ENCODE data around the gene KIF21A. TPM values are rescaled to one million over a fixed set of nuclear protein-coding genes. Genes with fewer than 3 reads are reported as not detected.

KIF21A gene
- total RNA-seq, 2 experiments from 2014 or later: 28.5 to 30.5 TPM

DNA sequence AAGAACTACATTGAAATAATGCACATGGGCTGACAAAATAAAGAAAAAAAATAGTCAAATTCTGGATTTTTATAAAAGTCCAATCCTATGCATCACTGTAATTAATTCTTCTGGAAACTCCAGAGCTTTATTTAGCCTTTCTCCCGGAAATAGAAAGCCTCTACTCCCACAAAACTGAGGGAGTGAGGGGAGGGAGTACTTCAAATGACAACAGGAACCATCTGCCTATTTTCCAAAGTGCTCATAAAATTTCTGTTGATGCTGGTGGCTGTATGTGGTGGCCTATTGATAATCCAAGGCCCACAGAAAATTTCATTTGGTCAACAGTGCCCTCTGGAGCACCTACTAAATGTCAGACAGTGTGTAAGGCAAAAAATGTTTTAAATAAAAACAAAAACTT is 64.6 kb downstream of the KIF21A start:
- intact Hi-C loops (cut with micrococcal nuclease): no loop called here
- no peaks in the 10 kb centered on the region for H3K4me1 Mint-ChIP-seq (ENCODE audit: low read depth)
- ChIA-PET CTCF (no interaction called here), POLR2A (no interaction called here)
- DNase-seq: no peak
- no peak overlapping the region for H3K4me3 Mint-ChIP-seq
- no peaks in the 10 kb centered on the region for H3K9me3 Mint-ChIP-seq
- H3K27me3 Mint-ChIP-seq: no peaks in the 10 kb centered on the region
- no peaks in the 10 kb centered on the region for H3K36me3 Mint-ChIP-seq
- H3K27ac Mint-ChIP-seq: no peak overlapping the region

DNA sequence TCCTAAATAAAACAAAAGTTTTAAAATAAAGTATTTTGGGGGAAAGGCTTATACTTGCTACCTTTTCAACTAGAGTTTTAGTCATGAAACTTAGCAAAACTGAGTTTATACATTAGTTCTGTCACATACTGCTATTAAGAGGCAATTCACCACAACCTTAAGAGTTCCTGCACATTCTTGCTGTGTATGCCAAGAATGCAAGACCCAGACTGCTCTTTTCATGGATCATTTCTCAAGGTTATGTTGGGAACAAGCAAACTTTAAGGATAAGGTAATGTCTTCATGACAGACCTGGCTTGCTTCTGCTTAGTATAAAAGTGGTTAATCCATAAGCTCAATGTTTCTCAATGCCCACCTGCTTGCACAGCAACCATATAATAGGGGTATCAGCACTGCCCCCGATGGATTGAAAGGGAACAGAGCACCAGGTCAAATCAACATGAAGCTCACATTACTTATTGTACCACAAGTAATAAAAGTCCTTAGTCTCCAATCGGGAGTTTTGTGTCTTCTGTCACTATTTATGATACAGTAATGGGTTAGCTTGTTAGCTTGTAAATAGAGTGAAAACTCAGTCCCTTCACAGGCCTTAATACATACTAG is 67.6 kb downstream of the KIF21A start:
- H3K27ac Mint-ChIP-seq: no peak overlapping the region
- intact Hi-C loops (cut with micrococcal nuclease): no loop called here
- CTCF ChIA-PET: interaction anchor here (0.7 to 0.9 kb wide), 2 partner anchors 15 to 91 kb away, joined by 3 to 4 read pairs; no protein-coding TSS in a partner anchor
- no peak for DNase-seq
- H3K4me3 Mint-ChIP-seq: no peak overlapping the region
- H3K27me3 Mint-ChIP-seq: no peaks in the 10 kb centered on the region
- H3K36me3 Mint-ChIP-seq: no peaks in the 10 kb centered on the region
- H3K4me1 Mint-ChIP-seq (ENCODE audit: low read depth): peaks cover 11% of the 10 kb centered on the region
- POLR2A ChIA-PET: no interaction called here
- no peaks in the 10 kb centered on the region for H3K9me3 Mint-ChIP-seq

DNA sequence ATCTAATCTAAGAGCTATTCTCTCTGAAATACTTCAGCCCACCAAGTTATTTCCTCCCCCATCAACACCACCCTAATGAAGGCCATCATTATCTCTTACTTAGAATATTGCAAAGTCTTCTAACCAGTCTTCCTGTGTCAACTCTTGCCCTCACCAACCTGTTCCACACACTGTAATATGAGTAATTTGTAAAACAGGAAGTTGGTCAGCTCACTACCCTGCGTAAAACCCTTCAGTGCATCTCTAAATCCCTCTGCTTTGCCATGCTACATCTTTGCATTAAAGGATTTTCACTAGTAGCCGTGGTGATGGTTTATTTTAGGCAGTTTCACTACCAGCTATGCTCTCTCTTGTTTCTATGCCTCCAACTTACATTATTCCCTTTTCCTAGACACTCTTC is 70.0 kb downstream of the KIF21A start:
- H3K27me3 Mint-ChIP-seq: no peaks in the 10 kb centered on the region
- POLR2A ChIA-PET: interaction anchor here (0.5 to 1.5 kb wide), 3 partner anchors 14 to 1040 kb away, joined by 3 read pairs; no protein-coding TSS in a partner anchor
- peaks cover 2% of the 10 kb centered on the region for H3K36me3 Mint-ChIP-seq
- intact Hi-C loops (cut with micrococcal nuclease): loop anchor here (1.0 to 5.0 kb wide), 6 partner anchors 32 to 734 kb away; partner anchors contain the start of genes ABCD2, KIF21A and SLC2A13
- CTCF ChIA-PET: interaction anchor here (0.8 kb wide), 1 partner anchor 100 kb away, joined by 3 read pairs; no protein-coding TSS in a partner anchor
- DNase-seq: peak; percentile 16
- H3K4me1 Mint-ChIP-seq (ENCODE audit: low read depth): peaks cover 16% of the 10 kb centered on the region
- H3K9me3 Mint-ChIP-seq: no peaks in the 10 kb centered on the region
- no peak overlapping the region for H3K4me3 Mint-ChIP-seq
- peak overlapping the region; percentile 52 for H3K27ac Mint-ChIP-seq

DNA sequence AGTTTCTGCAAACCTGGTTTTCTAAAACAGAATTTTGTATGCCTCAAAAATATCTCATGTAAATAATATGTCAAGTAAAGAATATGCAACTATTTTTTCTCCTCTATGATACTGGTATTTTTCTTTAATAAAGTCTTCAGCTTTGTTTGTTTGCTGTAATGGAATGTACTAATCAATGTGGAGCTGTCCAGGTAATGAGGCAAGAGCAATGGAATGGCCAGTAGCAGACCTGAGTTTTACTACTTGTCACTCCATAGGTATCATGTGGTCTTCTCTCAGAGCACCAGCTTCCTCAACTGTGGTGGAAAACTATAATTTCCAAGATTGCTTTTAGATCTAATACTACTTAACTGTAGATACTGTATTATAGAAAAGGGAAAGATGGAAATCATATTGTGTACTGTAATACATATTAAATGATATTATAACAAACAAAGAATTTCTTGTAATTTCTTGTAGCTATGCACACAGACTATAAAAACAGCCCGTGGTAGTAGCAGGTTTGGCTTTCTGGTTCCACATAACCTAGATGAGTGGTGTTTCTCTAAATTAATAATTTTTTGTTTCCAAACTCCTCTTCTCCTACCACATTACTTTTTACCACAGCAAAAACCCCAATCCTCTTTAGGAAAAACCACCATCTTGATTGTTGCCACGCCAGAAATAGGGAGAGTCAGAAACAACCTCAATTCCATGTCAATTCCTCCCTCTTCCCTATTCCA is 70.6 kb downstream of the KIF21A start:
- Mint-ChIP-seq H3K4me1 (ENCODE audit: low read depth) (peaks cover 16% of the 10 kb centered on the region), H3K36me3 (peaks cover 2% of the 10 kb centered on the region), H3K27me3 (no peaks in the 10 kb centered on the region), H3K9me3 (no peaks in the 10 kb centered on the region), H3K27ac (peak overlapping the region; percentile 52), H3K4me3 (no peak overlapping the region)
- ChIA-PET POLR2A (interaction anchor here (1.5 kb wide), 1 partner anchor 19 kb away, joined by 3 read pairs; no protein-coding TSS in a partner anchor), CTCF (interaction anchor here (0.7 to 0.8 kb wide), 2 partner anchors 29 to 100 kb away, joined by 3 read pairs; no protein-coding TSS in a partner anchor)
- intact Hi-C loops (cut with micrococcal nuclease): loop anchor here (2.0 to 5.0 kb wide), 5 partner anchors 32 to 735 kb away; partner anchors contain the start of genes ABCD2, KIF21A and SLC2A13
- no peak for DNase-seq

DNA sequence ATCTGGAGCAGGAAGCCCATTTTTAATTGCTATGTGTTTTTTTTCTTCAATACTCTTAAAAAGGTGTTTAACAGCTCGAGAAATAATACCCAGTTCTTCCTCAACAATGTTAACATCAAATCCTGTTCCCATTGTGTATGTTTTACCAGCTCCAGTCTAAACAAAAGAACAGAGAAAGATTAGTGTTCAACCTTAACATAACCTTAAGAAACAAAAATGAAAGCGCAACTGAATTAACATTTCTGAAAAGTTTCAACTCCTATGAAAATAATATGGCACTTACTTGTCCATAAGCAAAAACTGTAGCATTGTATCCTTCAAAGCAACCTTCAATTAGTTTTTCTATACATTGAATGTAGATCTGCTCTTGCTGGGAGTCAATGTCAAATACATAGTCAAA is 73.2 kb downstream of the KIF21A start:
- POLR2A ChIA-PET: no interaction called here

DNA sequence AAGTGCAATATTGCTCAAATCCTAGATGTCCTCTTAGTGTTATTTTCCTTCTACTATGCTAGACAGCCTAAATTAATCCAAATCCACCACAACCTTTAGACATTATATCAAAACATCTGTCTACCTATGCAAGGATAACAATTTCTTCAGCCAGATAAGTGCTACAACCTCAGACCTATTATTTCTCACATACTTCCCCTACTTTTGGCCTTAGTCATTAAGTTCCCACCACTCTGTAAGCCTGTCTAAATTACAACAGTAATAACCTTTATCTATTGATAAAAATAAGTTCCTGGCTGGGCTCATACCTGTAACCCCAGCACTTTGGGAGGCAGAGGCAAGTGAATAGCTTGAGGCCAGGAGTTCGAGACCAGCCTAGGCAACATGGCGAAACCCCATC is 74.0 kb downstream of the KIF21A start:
- Mint-ChIP-seq H3K9me3 (no peaks in the 10 kb centered on the region), H3K4me1 (ENCODE audit: low read depth) (peaks cover 16% of the 10 kb centered on the region), H3K27me3 (no peaks in the 10 kb centered on the region), H3K36me3 (peaks cover 24% of the 10 kb centered on the region), H3K27ac (no peak overlapping the region), H3K4me3 (no peak overlapping the region)
- POLR2A ChIA-PET: no interaction called here
- CTCF ChIA-PET: no interaction called here
- intact Hi-C loops (cut with micrococcal nuclease): no loop called here
- DNase-seq: no peak

More for the DNA sequence above, 73.2 kb downstream of the KIF21A start:
- Mint-ChIP-seq H3K27me3 (no peaks in the 10 kb centered on the region), H3K27ac (no peak overlapping the region), H3K4me1 (ENCODE audit: low read depth) (peaks cover 16% of the 10 kb centered on the region), H3K36me3 (peaks cover 17% of the 10 kb centered on the region), H3K9me3 (no peaks in the 10 kb centered on the region), H3K4me3 (no peak overlapping the region)
- intact Hi-C loops (cut with micrococcal nuclease): loop anchor here (5.0 kb wide), 1 partner anchor 738 kb away; the partner anchor contains the start of gene SLC2A13
- CTCF ChIA-PET: no interaction called here
- no peak for DNase-seq

DNA sequence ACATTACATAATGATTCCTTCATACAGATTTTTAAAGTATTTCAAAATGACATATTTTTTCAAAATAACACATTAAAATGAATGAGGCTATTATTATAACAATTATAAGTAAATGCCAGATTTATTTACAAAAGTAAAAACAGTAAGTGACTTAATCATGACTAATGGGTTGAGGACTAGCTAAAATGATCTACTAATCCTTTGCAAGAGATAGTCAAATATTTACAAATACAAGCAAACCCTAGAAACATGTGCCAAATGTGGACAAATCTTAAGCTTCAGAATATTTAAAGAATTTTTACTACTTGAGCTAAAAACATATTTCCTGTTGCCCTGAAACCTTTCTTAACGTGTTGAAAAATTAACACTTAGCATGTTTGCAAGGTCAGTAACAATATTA is 74.8 kb downstream of the KIF21A start:
- H3K4me1 Mint-ChIP-seq (ENCODE audit: low read depth): peaks cover 13% of the 10 kb centered on the region
- no peaks in the 10 kb centered on the region for H3K27me3 Mint-ChIP-seq
- peaks cover 27% of the 10 kb centered on the region for H3K36me3 Mint-ChIP-seq
- H3K9me3 Mint-ChIP-seq: no peaks in the 10 kb centered on the region
- CTCF ChIA-PET: no interaction called here
- H3K4me3 Mint-ChIP-seq: no peak overlapping the region
- DNase-seq: no peak
- intact Hi-C loops (cut with micrococcal nuclease): no loop called here
- H3K27ac Mint-ChIP-seq: no peak overlapping the region
- POLR2A ChIA-PET: no interaction called here

DNA sequence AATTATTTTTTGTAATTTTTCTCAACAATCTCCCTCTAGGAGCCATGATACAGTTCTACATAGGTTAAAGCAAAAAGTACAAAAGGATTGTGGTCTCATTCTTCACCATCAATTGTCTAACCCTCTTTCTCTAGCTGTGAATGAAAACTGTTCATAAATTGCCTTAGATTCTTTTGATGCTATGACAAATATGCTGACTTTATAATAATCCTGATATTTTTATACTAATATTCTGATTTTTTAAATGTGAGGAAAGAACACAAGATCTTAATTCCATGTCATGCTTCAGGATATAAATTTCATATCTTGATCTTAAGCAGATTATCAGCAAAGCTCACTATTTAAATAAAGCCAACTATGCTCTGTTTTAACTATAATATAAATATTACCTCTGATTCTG is 75.4 kb downstream of the KIF21A start:
- Mint-ChIP-seq H3K27ac (no peak overlapping the region), H3K4me1 (ENCODE audit: low read depth) (peaks cover 8% of the 10 kb centered on the region), H3K36me3 (peaks cover 27% of the 10 kb centered on the region), H3K9me3 (no peaks in the 10 kb centered on the region), H3K27me3 (no peaks in the 10 kb centered on the region), H3K4me3 (no peak overlapping the region)
- ChIA-PET POLR2A (no interaction called here), CTCF (no interaction called here)
- intact Hi-C loops (cut with micrococcal nuclease): no loop called here
- no peak for DNase-seq

DNA sequence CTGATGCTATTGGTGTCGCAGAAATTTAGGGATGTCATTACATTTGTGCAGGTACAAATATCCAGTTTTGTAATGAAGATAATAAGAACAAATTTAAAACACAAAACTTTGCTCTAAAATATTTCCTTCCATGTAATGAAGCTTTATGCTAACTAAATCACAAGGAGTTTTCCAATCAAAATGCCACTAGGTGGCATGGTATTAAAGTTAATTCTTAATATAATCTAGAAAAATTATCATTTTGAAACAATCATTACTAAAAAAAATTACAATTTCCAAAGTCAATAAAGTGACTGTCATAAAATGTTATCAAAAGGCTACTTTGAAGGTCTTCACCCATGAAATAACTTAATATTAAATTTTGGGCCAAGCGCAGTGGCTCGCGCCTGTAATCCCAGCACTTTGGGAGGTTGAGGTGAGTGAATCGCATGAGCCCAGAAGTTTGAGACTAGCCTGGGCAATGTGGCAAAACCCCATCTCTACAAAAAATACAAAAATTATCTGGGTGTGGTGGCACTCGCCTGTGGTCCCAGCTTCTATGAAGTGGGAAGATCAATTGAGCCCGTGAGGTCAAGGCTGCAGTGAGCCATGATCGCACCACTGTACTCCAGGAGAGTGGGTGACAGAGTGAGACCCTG is 77.4 kb downstream of the KIF21A start:
- H3K9me3 Mint-ChIP-seq: no peaks in the 10 kb centered on the region

DNA sequence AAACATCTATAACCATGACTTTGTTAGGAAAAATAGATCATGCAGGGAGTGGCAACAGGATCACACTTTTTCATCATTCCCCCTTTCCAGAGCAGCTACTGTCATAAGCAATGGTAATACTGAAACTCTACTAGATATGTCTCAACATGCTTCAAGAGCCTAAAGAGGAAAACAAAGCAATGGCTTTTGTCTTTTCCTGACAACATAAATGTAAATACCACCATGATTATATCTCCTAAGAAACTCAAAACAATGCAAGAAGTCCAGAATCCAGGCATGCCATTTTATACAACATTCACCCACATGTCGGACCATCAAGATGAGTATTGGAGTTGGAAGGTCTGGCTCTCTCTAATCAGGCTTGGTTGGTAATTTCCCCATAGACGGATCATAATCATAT is 78.7 kb downstream of the KIF21A start:
- ChIA-PET POLR2A (no interaction called here), CTCF (no interaction called here)
- Mint-ChIP-seq H3K4me1 (ENCODE audit: low read depth) (no peaks in the 10 kb centered on the region), H3K4me3 (no peak overlapping the region), H3K36me3 (peaks cover 37% of the 10 kb centered on the region), H3K27me3 (no peaks in the 10 kb centered on the region), H3K27ac (no peak overlapping the region), H3K9me3 (no peaks in the 10 kb centered on the region)
- intact Hi-C loops (cut with micrococcal nuclease): no loop called here
- no peak for DNase-seq

More for the DNA sequence above, 77.4 kb downstream of the KIF21A start:
- Mint-ChIP-seq H3K4me1 (ENCODE audit: low read depth) (peaks cover 4% of the 10 kb centered on the region), H3K27ac (no peak overlapping the region), H3K36me3 (peaks cover 35% of the 10 kb centered on the region), H3K27me3 (no peaks in the 10 kb centered on the region), H3K4me3 (no peak overlapping the region)
- intact Hi-C loops (cut with micrococcal nuclease): no loop called here
- CTCF ChIA-PET: interaction anchor here (0.8 to 1.0 kb wide), 3 partner anchors 18 to 327 kb away, joined by 3 to 4 read pairs (median 3); no protein-coding TSS in a partner anchor
- POLR2A ChIA-PET: no interaction called here
- DNase-seq: no peak

DNA sequence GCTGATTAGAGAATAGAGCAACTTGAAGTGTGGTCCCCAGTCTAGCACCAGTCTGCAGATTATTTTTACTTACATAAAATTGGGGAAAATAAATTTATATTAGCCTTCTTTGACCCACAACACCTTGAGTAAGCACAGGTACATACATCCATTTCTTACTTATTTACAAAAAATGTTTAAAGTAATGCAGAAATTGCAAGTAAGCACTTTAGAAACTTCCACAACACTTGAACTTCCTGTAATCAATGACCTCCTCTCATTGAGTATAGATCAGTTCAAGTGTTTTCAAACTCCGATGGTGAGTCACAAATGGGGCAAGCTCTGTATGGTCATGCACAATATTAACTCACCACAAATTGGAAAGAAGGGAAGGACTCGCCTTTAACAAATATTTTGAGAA is 83.3 kb downstream of the KIF21A start:
- H3K9me3 Mint-ChIP-seq: no peaks in the 10 kb centered on the region
- CTCF ChIA-PET: interaction anchor here (0.8 kb wide), 1 partner anchor 16 kb away, joined by 3 read pairs; no protein-coding TSS in a partner anchor
- H3K27me3 Mint-ChIP-seq: no peaks in the 10 kb centered on the region
- no peak overlapping the region for H3K27ac Mint-ChIP-seq
- no peak for DNase-seq
- intact Hi-C loops (cut with micrococcal nuclease): no loop called here
- POLR2A ChIA-PET: no interaction called here
- peaks cover 43% of the 10 kb centered on the region for H3K36me3 Mint-ChIP-seq
- no peaks in the 10 kb centered on the region for H3K4me1 Mint-ChIP-seq (ENCODE audit: low read depth)
- no peak overlapping the region for H3K4me3 Mint-ChIP-seq

DNA sequence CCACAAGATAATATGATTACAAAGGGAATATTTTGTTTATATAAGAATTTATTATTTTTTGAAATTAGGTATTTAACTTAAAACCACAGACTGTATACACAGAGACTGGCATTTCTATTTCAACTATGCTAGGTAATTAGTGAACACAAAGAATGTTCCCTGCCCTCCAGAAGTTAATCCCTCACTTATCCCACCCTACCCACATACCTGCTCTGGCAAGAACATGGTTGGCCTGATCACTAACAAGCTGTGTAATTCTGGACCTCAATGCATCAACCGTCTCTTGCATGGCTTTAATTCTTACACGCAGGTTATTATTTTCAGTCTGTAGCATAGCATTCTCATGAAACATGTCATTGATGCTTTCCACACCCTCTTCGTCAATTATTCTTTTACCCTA is 85.9 kb downstream of the KIF21A start:
- no peaks in the 10 kb centered on the region for H3K9me3 Mint-ChIP-seq
- H3K36me3 Mint-ChIP-seq: peaks cover 34% of the 10 kb centered on the region
- H3K4me1 Mint-ChIP-seq (ENCODE audit: low read depth): no peaks in the 10 kb centered on the region
- no peaks in the 10 kb centered on the region for H3K27me3 Mint-ChIP-seq
- ChIA-PET CTCF (no interaction called here), POLR2A (no interaction called here)
- intact Hi-C loops (cut with micrococcal nuclease): no loop called here
- H3K4me3 Mint-ChIP-seq: no peak overlapping the region
- H3K27ac Mint-ChIP-seq: no peak overlapping the region
- no peak for DNase-seq
